Caco-2 (cell line): ENCODE data around the gene KRABD2.

Experiments
- BruUV-seq: library from RNA; stranded (reverse); fragments of 400-500 nt; replicated peaks from 2 replicates; lab custom pipeline; 2021; lab: Mats Ljungman, UMichigan
- CTCF ChIA-PET: fragments of 300-600 bp; sonication (Branson Sonifier 250); formaldehyde crosslinking; loops from one replicate; lab custom pipeline; 2022; ENCODE audit warnings: antibody characterized with exemption; lab: Charles Lee
- POLR2A ChIA-PET: fragments of 300-600 bp; sonication (Branson Sonifier 250); formaldehyde crosslinking; loops from one replicate; lab custom pipeline; 2022; ENCODE audit warnings: antibody characterized with exemption; lab: Charles Lee
- DNase-seq, 2 experiments: peaks; one replicate each; pipeline versions ENCODE4 v3.0.0 to v3.0.0-alpha.2; 2020 to 2022
- H3K27me3 ChIP-seq: replicated peaks from 2 replicates; pipeline ENCODE4 v1.6.0; 2011; ENCODE audit warnings: low read length; ENCODE audit not compliant: control insufficient read depth, insufficient read depth
- H3K36me3 ChIP-seq: 2 replicates; pipeline ENCODE4 v1.5.1; 2011; ENCODE audit warnings: low read length; ENCODE audit not compliant: control insufficient read depth, insufficient read depth
- H3K4me1 ChIP-seq: fragments of 250-450 bp; sonication (Bioruptor Pico); 2 replicates; pipeline ENCODE4 v1.5.1; 2020; ENCODE audit warnings: mild to moderate bottlenecking
- H3K4me3 ChIP-seq: 2 replicates; pipeline ENCODE4 v1.5.1; 2011; ENCODE audit warnings: low read depth, mild to moderate bottlenecking, control low read depth, low read length
- H3K9me3 ChIP-seq: fragments of 250-450 bp; sonication (Bioruptor Pico); 2 replicates; pipeline ENCODE4 v1.5.1; 2020; ENCODE audit warnings: mild to moderate bottlenecking, moderate library complexity
- H3K27ac Mint-ChIP-seq: one replicate; pipeline ENCODE4 v1.8.0; 2022; ENCODE audit warnings: mixed read lengths; ENCODE audit not compliant: unreplicated experiment
- H3K27me3 Mint-ChIP-seq: one replicate; pipeline ENCODE4 v1.8.0; 2022; ENCODE audit warnings: mixed read lengths; ENCODE audit not compliant: insufficient read depth, unreplicated experiment
- H3K36me3 Mint-ChIP-seq: one replicate; pipeline ENCODE4 v1.8.0; 2022; ENCODE audit warnings: mild to moderate bottlenecking, mixed read lengths; ENCODE audit not compliant: insufficient read depth, unreplicated experiment
- H3K4me1 Mint-ChIP-seq: one replicate; pipeline ENCODE4 v1.8.0; 2022; ENCODE audit warnings: low read depth, mixed read lengths; ENCODE audit not compliant: unreplicated experiment
- H3K4me3 Mint-ChIP-seq: one replicate; pipeline ENCODE4 v1.8.0; 2022; ENCODE audit warnings: mild to moderate bottlenecking, moderate library complexity, mixed read lengths; ENCODE audit not compliant: unreplicated experiment
- H3K9me3 Mint-ChIP-seq: one replicate; pipeline ENCODE4 v1.8.0; 2022; ENCODE audit warnings: mixed read lengths; ENCODE audit not compliant: unreplicated experiment
- CTCF ChIP-seq, 2 experiments: fragments of 200-600 bp in 1 of 2; IDR thresholded peaks; 1 replicate in 1 of 2; 2 replicates in 1 of 2; pipeline versions ENCODE4 v1.5.1 to v1.8.0; 2011 to 2022; ENCODE audit warnings: antibody characterized with exemption in 1 of 2, control low read depth in 1 of 2, inconsistent platforms in 1 of 2, low read depth in 1 of 2, low read length in 1 of 2, mild to moderate bottlenecking in 1 of 2, moderate library complexity in 1 of 2; ENCODE audit not compliant: insufficient read depth in 1 of 2, severe bottlenecking in 1 of 2, unreplicated experiment in 1 of 2
- intact Hi-C: fragments of 100-400 bp; cut with micrococcal nuclease; formaldehyde crosslinking; loops from one replicate; pipeline ENCODE4 v1.10.0; 2022; ENCODE audit not compliant: unreplicated experiment

KRABD2 gene

GRCh38 chr17:8333281-8333680, 43.2 kb downstream of the KRABD2 start:
- intact Hi-C loops = no loop called here
- no peaks in the 10 kb centered on the region for H3K27me3 Mint-ChIP-seq
- no peak overlapping the region for H3K4me3 ChIP-seq
- no peak for TF ChIP-seq CTCF (IDR thresholded peaks at IDR 0.05; ENCODE audit: insufficient read depth in 1 of 2, low read depth in 1 of 2, low read length in 1 of 2, severe bottlenecking in 1 of 2, unreplicated experiment in 1 of 2)
- H3K36me3 ChIP-seq = no peaks in the 10 kb centered on the region
- H3K4me1 ChIP-seq = no peaks in the 10 kb centered on the region
- no peaks in the 10 kb centered on the region for H3K27me3 ChIP-seq
- no peaks in the 10 kb centered on the region for H3K4me1 Mint-ChIP-seq
- no TSS peak for BruUV-seq
- no peak overlapping the region for H3K4me3 Mint-ChIP-seq
- no peaks in the 10 kb centered on the region for H3K9me3 Mint-ChIP-seq
- POLR2A ChIA-PET = no interaction called here
- no peaks in the 10 kb centered on the region for H3K9me3 ChIP-seq
- CTCF ChIA-PET = no interaction called here
- H3K36me3 Mint-ChIP-seq = no peaks in the 10 kb centered on the region
- no peak overlapping the region for H3K27ac Mint-ChIP-seq
- no peak for DNase-seq

- no peaks in the 10 kb centered on the region for H3K27me3 Mint-ChIP-seq
- no peaks in the 10 kb centered on the region for H3K9me3 Mint-ChIP-seq
- no peaks in the 10 kb centered on the region for H3K4me1 ChIP-seq
- intact Hi-C loops = no loop called here
- H3K4me1 Mint-ChIP-seq = no peaks in the 10 kb centered on the region
- CTCF ChIA-PET = no interaction called here
- H3K27ac Mint-ChIP-seq = no peak overlapping the region
- POLR2A ChIA-PET = interaction anchor here (0.6 kb wide), 1 partner anchor 37 kb away, joined by 3 read pairs; no protein-coding TSS in a partner anchor
- peak; percentile 60 to 70 for DNase-seq
- H3K9me3 ChIP-seq = no peaks in the 10 kb centered on the region
- H3K36me3 ChIP-seq = no peaks in the 10 kb centered on the region
- no peaks in the 10 kb centered on the region for H3K36me3 Mint-ChIP-seq
- TF ChIP-seq CTCF (IDR thresholded peaks at IDR 0.05; ENCODE audit: insufficient read depth in 1 of 2, low read depth in 1 of 2, low read length in 1 of 2, severe bottlenecking in 1 of 2, unreplicated experiment in 1 of 2) = no peak
- no TSS peak for BruUV-seq
- H3K4me3 ChIP-seq = no peak overlapping the region
- H3K27me3 ChIP-seq = no peaks in the 10 kb centered on the region
- H3K4me3 Mint-ChIP-seq = no peak overlapping the region
These were observed 43.8 kb downstream of the KRABD2 start for GRCh38 chr17:8332688-8333087.

GRCh38 chr17:8332128-8332527, 44.4 kb downstream of the KRABD2 start:
- ChIA-PET CTCF (no interaction called here), POLR2A (interaction anchor here (0.6 kb wide), 2 partner anchors 36 to 159 kb away, joined by 3 read pairs; no protein-coding TSS in a partner anchor)
- H3K27me3 ChIP-seq = no peaks in the 10 kb centered on the region
- TF ChIP-seq CTCF (IDR thresholded peaks at IDR 0.05; ENCODE audit: insufficient read depth in 1 of 2, low read depth in 1 of 2, low read length in 1 of 2, severe bottlenecking in 1 of 2, unreplicated experiment in 1 of 2) = no peak
- Mint-ChIP-seq H3K36me3 (no peaks in the 10 kb centered on the region), H3K27ac (no peak overlapping the region), H3K4me1 (no peaks in the 10 kb centered on the region), H3K9me3 (no peaks in the 10 kb centered on the region), H3K27me3 (no peaks in the 10 kb centered on the region), H3K4me3 (no peak overlapping the region)
- no peaks in the 10 kb centered on the region for H3K4me1 ChIP-seq
- DNase-seq = no peak
- intact Hi-C loops = no loop called here
- no peak overlapping the region for H3K4me3 ChIP-seq
- no peaks in the 10 kb centered on the region for H3K36me3 ChIP-seq
- BruUV-seq = no TSS peak
- no peaks in the 10 kb centered on the region for H3K9me3 ChIP-seq
